Measurements from ENCODE around the gene CHST3. TPM values are rescaled to one million over a fixed set of nuclear protein-coding genes. Genes with fewer than 3 reads are reported as not detected.

CHST3 gene
- total and polyA plus RNA-seq, 10 of the 15 experiments (the other 5 are each of a cell fraction or from before 2014, with no cell fraction given), result 0.03 to 0.50 (median 0.05) TPM; not detected in 2

DNA sequence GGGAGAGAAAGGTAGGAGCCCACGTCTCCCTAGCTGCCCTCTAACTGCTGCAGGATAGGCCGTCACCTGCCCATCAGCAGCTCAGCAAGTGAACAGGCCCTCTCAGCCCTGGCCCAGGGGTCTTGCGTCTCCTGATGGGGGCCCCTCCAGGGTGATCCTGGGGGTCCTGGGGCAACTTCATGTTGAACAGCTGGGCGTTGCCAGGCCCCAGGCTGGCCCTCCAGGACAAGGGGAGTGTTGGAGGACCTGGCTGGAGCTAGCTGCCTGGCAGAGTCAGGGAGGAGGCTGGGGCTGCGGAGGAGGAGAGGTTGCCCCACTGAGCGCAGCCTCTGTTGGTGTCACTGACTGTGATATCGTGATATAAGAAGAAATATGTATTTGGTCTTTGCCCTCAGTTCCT, 89.5 kb downstream of the CHST3 start:
- no peak for DNase-seq (ENCODE audit: low read depth, low spot score)
- no peak for FAIRE-seq
- Histone ChIP-seq H3K79me2 (ENCODE audit: control insufficient read depth, insufficient read depth, low read length) (no peaks in the 10 kb centered on the region), H3K9me3 (replicated peaks; ENCODE audit: control insufficient read depth, insufficient read depth, low read length) (peaks cover 7% of the 10 kb centered on the region), H3K4me1 (ENCODE audit: control insufficient read depth, insufficient read depth, low read length) (peaks cover 9% of the 10 kb centered on the region), H2AFZ (ENCODE audit: control insufficient read depth, low read depth, low read length) (no peak overlapping the region), H4K20me1 (ENCODE audit: control insufficient read depth, insufficient read depth) (no peaks in the 10 kb centered on the region), H3K4me3 (no peak overlapping the region), H3K4me2 (ENCODE audit: control insufficient read depth, insufficient read depth) (no peak overlapping the region), H3K27ac (ENCODE audit: control insufficient read depth, insufficient read depth) (no peak overlapping the region), H3K36me3 (ENCODE audit: control insufficient read depth in 2 of 2, insufficient read depth in 2 of 2, low read length in 1 of 2) (no peaks in the 10 kb centered on the region), H3K27me3 (replicated peaks in 1 of 2; ENCODE audit: control insufficient read depth in 2 of 2, insufficient read depth in 2 of 2, low read length in 1 of 2) (no peaks in the 10 kb centered on the region), H3K9ac (ENCODE audit: control insufficient read depth, insufficient read depth, low read length) (no peak overlapping the region)
- CTCF ChIA-PET, result interaction anchor here (0.7 to 2.0 kb wide), 9 partner anchors 18 to 284 kb away, joined by 3 to 9 read pairs (median 4); no protein-coding TSS in a partner anchor
- POLR2A ChIA-PET, result no interaction called here
- WGBS (ENCODE audit: insufficient coverage, insufficient replicate concordance, low lambda C conversion rate, missing lambda C conversion rate), result 77% methylated on average over 7 of the region's 7 CpGs
- RAD21 ChIA-PET (ENCODE audit: unreplicated experiment), result interaction anchor here (0.7 to 2.0 kb wide), 6 partner anchors 8 to 282 kb away, joined by 3 to 5 read pairs (median 3); no protein-coding TSS in a partner anchor
- SMC1A ChIA-PET (ENCODE audit: uncharacterized antibody, unreplicated experiment), result interaction anchor here (0.8 to 9.2 kb wide), 10 partner anchors 16 to 199 kb away, joined by 3 to 107 read pairs (median 3); no protein-coding TSS in a partner anchor
- TF ChIP-seq CHD4 (IDR thresholded peaks at IDR 0.05), result no peak
- no peak for TF ChIP-seq RCOR1 (conservative IDR thresholded peaks at IDR 0.05; ENCODE audit: low read depth, low read length)
- TF ChIP-seq NFIC (IDR thresholded peaks at IDR 0.05; ENCODE audit: low read depth, low read length), result no peak
- TF ChIP-seq, protein P1, sequence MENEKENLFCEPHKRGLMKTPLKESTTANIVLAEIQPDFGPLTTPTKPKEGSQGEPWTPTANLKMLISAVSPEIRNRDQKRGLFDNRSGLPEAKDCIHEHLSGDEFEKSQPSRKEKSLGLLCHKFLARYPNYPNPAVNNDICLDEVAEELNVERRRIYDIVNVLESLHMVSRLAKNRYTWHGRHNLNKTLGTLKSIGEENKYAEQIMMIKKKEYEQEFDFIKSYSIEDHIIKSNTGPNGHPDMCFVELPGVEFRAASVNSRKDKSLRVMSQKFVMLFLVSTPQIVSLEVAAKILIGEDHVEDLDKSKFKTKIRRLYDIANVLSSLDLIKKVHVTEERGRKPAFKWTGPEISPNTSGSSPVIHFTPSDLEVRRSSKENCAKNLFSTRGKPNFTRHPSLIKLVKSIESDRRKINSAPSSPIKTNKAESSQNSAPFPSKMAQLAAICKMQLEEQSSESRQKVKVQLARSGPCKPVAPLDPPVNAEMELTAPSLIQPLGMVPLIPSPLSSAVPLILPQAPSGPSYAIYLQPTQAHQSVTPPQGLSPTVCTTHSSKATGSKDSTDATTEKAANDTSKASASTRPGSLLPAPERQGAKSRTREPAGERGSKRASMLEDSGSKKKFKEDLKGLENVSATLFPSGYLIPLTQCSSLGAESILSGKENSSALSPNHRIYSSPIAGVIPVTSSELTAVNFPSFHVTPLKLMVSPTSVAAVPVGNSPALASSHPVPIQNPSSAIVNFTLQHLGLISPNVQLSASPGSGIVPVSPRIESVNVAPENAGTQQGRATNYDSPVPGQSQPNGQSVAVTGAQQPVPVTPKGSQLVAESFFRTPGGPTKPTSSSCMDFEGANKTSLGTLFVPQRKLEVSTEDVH (IDR thresholded peaks at IDR 0.05; ENCODE audit: low read depth, partially characterized antibody), result no peak
- TF ChIP-seq, protein P2, sequence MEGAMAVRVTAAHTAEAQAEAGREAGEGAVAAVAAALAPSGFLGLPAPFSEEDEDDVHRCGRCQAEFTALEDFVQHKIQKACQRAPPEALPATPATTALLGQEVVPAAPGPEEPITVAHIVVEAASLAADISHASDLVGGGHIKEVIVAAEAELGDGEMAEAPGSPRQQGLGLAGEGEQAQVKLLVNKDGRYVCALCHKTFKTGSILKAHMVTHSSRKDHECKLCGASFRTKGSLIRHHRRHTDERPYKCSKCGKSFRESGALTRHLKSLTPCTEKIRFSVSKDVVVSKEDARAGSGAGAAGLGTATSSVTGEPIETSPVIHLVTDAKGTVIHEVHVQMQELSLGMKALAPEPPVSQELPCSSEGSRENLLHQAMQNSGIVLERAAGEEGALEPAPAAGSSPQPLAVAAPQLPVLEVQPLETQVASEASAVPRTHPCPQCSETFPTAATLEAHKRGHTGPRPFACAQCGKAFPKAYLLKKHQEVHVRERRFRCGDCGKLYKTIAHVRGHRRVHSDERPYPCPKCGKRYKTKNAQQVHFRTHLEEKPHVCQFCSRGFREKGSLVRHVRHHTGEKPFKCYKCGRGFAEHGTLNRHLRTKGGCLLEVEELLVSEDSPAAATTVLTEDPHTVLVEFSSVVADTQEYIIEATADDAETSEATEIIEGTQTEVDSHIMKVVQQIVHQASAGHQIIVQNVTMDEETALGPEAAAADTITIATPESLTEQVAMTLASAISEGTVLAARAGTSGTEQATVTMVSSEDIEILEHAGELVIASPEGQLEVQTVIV (IDR thresholded peaks at IDR 0.05; ENCODE audit: borderline replicate concordance, partially characterized antibody), result no peak
- no peak for TF ChIP-seq YBX1 (IDR thresholded peaks at IDR 0.05)
- no peak for TF ChIP-seq RUNX3 (IDR thresholded peaks at IDR 0.05; ENCODE audit: low read length)
- TF ChIP-seq CHD1 (IDR thresholded peaks at IDR 0.05; ENCODE audit: low read depth, low read length), result no peak
- intact Hi-C loops (cut with micrococcal nuclease; ENCODE audit: unreplicated experiment), result no loop called here
- in situ Hi-C loops (cut with MboI), result loop anchor here (5.0 kb wide), 2 partner anchors 164 to 284 kb away; partner anchors contain the start of genes ANAPC16 and ASCC1
- no TSS peak for BruUV-seq (replicated peaks)
- ATAC-seq, result no peak

Data from GM12878 (cell line).